ENCODE results near the gene RIC1. TPM values are rescaled to one million over a fixed set of nuclear protein-coding genes. Genes with fewer than 3 reads are reported as not detected.

The RIC1 gene
- total RNA-seq, 2 donors from 2014 or later: 18.0 to 49.8 TPM

GRCh38 chr9:5639816-5640215, 10.9 kb downstream of the RIC1 start:
- Histone ChIP-seq H3K9me3 (no peaks in the 10 kb centered on the region), H3K27me3 (replicated peaks; ENCODE audit: insufficient read depth) (no peaks in the 10 kb centered on the region), H3K27ac (no peak overlapping the region), H3K4me1 (replicated peaks) (no peaks in the 10 kb centered on the region), H3K4me3 (no peak overlapping the region), H3K36me3 (no peaks in the 10 kb centered on the region)
- intact Hi-C loops (cut with DNase I): no loop called here
- WGBS: 100% methylated on average over 1 of the region's 1 CpG
- TF ChIP-seq POLR2A (IDR thresholded peaks at IDR 0.05) (no peak), CTCF (IDR thresholded peaks at IDR 0.05) (no peak), POLR2AphosphoS5 (IDR thresholded peaks at IDR 0.05) (no peak)
- no peak for DNase-seq (ENCODE audit: low spot score)

GRCh38 chr9:5642170-5642569, 13.3 kb downstream of the RIC1 start:
- no peak overlapping the region for H3K4me3 ChIP-seq
- no peak for TF ChIP-seq POLR2AphosphoS5 (IDR thresholded peaks at IDR 0.05)
- intact Hi-C loops (cut with DNase I): no loop called here
- DNase-seq (ENCODE audit: low spot score): no peak
- no peaks in the 10 kb centered on the region for H3K27me3 ChIP-seq (replicated peaks; ENCODE audit: insufficient read depth)
- 90% methylated on average over 2 of the region's 2 CpGs for WGBS
- H3K4me1 ChIP-seq (replicated peaks): no peaks in the 10 kb centered on the region
- H3K27ac ChIP-seq: no peak overlapping the region
- no peaks in the 10 kb centered on the region for H3K36me3 ChIP-seq
- H3K9me3 ChIP-seq: no peaks in the 10 kb centered on the region

- Histone ChIP-seq H3K36me3 (no peaks in the 10 kb centered on the region), H3K27ac (no peak overlapping the region), H3K27me3 (replicated peaks; ENCODE audit: insufficient read depth) (no peaks in the 10 kb centered on the region), H3K4me3 (no peak overlapping the region), H3K4me1 (replicated peaks) (no peaks in the 10 kb centered on the region), H3K9me3 (no peaks in the 10 kb centered on the region)
- intact Hi-C loops (cut with DNase I): no loop called here
- TF ChIP-seq POLR2AphosphoS5 (IDR thresholded peaks at IDR 0.05): no peak
- no peak for TF ChIP-seq CTCF (IDR thresholded peaks at IDR 0.05)
- no peak for TF ChIP-seq POLR2A (IDR thresholded peaks at IDR 0.05)
- no peak for DNase-seq (ENCODE audit: low spot score)
Observed at GRCh38 chr9:5643005-5643624, 14.2 kb downstream of the RIC1 start.

- Histone ChIP-seq H3K4me3 (no peak overlapping the region), H3K4me1 (replicated peaks) (no peaks in the 10 kb centered on the region), H3K27ac (no peak overlapping the region), H3K9me3 (no peaks in the 10 kb centered on the region), H3K36me3 (no peaks in the 10 kb centered on the region), H3K27me3 (replicated peaks; ENCODE audit: insufficient read depth) (no peaks in the 10 kb centered on the region)
- DNase-seq (ENCODE audit: low spot score): no peak
- intact Hi-C loops (cut with DNase I): no loop called here
- WGBS: 87% methylated on average over 1 of the region's 1 CpG
- TF ChIP-seq POLR2AphosphoS5 (IDR thresholded peaks at IDR 0.05) (no peak), POLR2A (IDR thresholded peaks at IDR 0.05) (no peak), CTCF (IDR thresholded peaks at IDR 0.05) (no peak)
Observed at GRCh38 chr9:5644501-5644900, 15.6 kb downstream of the RIC1 start.

GRCh38 chr9:5646116-5646515, 17.2 kb downstream of the RIC1 start:
- H3K27ac ChIP-seq: no peak overlapping the region
- H3K36me3 ChIP-seq: no peaks in the 10 kb centered on the region
- no peak for TF ChIP-seq CTCF (IDR thresholded peaks at IDR 0.05)
- no peak for TF ChIP-seq POLR2A (IDR thresholded peaks at IDR 0.05)
- no peak for TF ChIP-seq POLR2AphosphoS5 (IDR thresholded peaks at IDR 0.05)
- intact Hi-C loops (cut with DNase I): no loop called here
- no peaks in the 10 kb centered on the region for H3K27me3 ChIP-seq (replicated peaks; ENCODE audit: insufficient read depth)
- 86% methylated on average over 3 of the region's 3 CpGs for WGBS
- no peak overlapping the region for H3K4me3 ChIP-seq
- no peak for DNase-seq (ENCODE audit: low spot score)
- H3K4me1 ChIP-seq (replicated peaks): no peaks in the 10 kb centered on the region
- no peaks in the 10 kb centered on the region for H3K9me3 ChIP-seq

Data from prostate gland (tissue), 2 donors.